ENCODE results near the gene ECI1. TPM values are rescaled to one million over a fixed set of nuclear protein-coding genes. Genes with fewer than 3 reads are reported as not detected.
"Not testable (repeated sequence)": the region's sequence is repeated elsewhere in the genome, so short reads cannot be mapped to it uniquely, and the experiment has no call there.

ECI1 gene
- total and polyA plus RNA-seq, 8 donors: 31.9 to 72.5 (median 41.6) TPM

DNA sequence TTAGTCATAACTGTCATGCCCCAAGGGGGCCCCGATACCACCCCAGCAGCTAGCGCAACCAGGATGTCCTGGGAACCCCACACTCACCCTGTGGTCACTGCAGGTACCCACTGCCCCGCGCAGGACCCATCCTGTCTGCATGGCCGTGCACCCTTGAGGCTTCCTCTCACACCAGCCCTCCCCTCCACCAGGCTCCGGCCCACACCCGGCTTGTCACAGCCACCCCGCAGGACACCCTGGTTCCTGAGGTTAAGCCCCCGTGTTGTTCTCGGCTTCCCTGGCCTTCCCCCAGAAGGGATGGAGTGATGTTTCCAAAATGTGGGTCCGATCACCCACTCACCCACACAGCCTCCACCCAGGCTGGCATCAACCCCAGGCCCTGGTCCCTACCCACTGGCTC, 7.6 kb downstream of the ECI1 start:
- TF ChIP-seq, protein P1, sequence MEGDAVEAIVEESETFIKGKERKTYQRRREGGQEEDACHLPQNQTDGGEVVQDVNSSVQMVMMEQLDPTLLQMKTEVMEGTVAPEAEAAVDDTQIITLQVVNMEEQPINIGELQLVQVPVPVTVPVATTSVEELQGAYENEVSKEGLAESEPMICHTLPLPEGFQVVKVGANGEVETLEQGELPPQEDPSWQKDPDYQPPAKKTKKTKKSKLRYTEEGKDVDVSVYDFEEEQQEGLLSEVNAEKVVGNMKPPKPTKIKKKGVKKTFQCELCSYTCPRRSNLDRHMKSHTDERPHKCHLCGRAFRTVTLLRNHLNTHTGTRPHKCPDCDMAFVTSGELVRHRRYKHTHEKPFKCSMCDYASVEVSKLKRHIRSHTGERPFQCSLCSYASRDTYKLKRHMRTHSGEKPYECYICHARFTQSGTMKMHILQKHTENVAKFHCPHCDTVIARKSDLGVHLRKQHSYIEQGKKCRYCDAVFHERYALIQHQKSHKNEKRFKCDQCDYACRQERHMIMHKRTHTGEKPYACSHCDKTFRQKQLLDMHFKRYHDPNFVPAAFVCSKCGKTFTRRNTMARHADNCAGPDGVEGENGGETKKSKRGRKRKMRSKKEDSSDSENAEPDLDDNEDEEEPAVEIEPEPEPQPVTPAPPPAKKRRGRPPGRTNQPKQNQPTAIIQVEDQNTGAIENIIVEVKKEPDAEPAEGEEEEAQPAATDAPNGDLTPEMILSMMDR (IDR thresholded peaks at IDR 0.05): no peak
- peak in 2 of 6 donors; percentile 34 to 69 for DNase-seq
- ATAC-seq: no peak

DNA sequence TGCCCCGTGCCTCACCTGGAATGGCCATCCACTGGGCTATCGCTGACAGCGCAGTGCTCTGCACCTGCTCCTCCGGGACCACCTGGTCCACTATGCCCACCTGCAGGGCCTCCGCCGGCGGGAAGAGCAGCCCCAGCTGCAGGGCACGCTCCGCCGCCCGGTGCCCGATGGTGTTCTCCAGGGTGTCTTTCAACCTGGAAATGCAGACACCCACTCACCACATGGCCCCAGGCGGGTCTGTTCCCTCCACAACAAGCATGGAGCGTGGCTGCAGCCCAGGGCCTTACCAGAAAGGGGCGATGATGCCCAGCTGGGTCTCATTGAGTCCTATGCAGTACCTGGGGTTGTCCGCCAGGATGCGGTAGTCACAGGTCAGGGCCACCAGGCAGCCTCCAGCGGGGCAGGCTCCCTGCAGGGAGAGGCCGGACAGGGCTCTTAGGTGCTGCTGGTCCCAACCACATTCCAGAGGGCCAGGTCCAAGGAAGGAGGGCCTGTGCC, 8.3 kb downstream of the ECI1 start:
- no peak for ATAC-seq
- Histone ChIP-seq H3K9me3 (no peaks in the 10 kb centered on the region), H3K27ac (no peak overlapping the region), H3K4me1 (no peaks in the 10 kb centered on the region), H3K27me3 (no peaks in the 10 kb centered on the region), H3K36me3 (peaks cover 0 to 43% (median 10%) of the 10 kb centered on the region in 3 donors), H3K4me3 (no peak overlapping the region)
- WGBS, 2 donors: 95 to 97% methylated on average over 19 of the region's 19 CpGs
- no peak for FAIRE-seq
- TF ChIP-seq, protein P1 (IDR thresholded peaks at IDR 0.05): no peak
- peak in 2 of 6 donors; percentile 21 to 63 for DNase-seq
- intact Hi-C loops (cut with DNase I): no loop called here

More for the DNA sequence above, 7.6 kb downstream of the ECI1 start:
- 96 to 98% methylated on average over 11 of the region's 11 CpGs for WGBS, 2 donors
- H3K27ac ChIP-seq: no peak overlapping the region
- no peaks in the 10 kb centered on the region for H3K4me1 ChIP-seq
- no peaks in the 10 kb centered on the region for H3K9me3 ChIP-seq
- no peak for FAIRE-seq
- H3K4me3 ChIP-seq: no peak overlapping the region
- no peaks in the 10 kb centered on the region for H3K27me3 ChIP-seq
- intact Hi-C loops (cut with DNase I): no loop called here
- peaks cover 0 to 43% (median 10%) of the 10 kb centered on the region in 3 donors for H3K36me3 ChIP-seq

DNA sequence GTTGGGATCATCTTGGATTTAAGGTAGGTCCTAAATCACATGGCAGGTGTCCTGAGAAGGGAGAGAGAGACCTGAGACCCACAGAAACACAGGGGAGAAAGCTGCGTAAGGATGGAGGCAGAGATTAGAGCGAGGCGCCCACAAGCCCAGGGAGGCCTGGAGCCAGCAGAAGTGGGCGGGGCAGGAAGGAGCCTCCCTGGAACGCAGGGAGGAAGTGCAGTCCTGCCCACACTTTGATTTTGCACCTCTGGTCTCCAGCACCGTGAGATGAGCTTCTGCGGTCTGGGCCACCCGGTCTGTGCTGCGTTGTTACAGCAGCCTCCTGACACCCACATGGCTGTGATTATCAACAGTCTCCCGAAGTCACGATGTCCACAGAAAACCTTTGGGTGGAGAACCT, 8.8 kb downstream of the ECI1 start:
- Histone ChIP-seq H3K4me1 (no peaks in the 10 kb centered on the region), H3K9me3 (no peaks in the 10 kb centered on the region), H3K27me3 (no peaks in the 10 kb centered on the region), H3K36me3 (peaks cover 0 to 43% (median 10%) of the 10 kb centered on the region in 3 donors), H3K4me3 (no peak overlapping the region), H3K27ac (no peak overlapping the region)
- 90 to 95% methylated on average over 11 of the region's 11 CpGs for WGBS, 2 donors
- FAIRE-seq: no peak
- DNase-seq: peak in 1 of 6 donors; percentile 21
- ATAC-seq: no peak
- TF ChIP-seq, protein P1 (IDR thresholded peaks at IDR 0.05): no peak
- intact Hi-C loops (cut with DNase I): no loop called here

DNA sequence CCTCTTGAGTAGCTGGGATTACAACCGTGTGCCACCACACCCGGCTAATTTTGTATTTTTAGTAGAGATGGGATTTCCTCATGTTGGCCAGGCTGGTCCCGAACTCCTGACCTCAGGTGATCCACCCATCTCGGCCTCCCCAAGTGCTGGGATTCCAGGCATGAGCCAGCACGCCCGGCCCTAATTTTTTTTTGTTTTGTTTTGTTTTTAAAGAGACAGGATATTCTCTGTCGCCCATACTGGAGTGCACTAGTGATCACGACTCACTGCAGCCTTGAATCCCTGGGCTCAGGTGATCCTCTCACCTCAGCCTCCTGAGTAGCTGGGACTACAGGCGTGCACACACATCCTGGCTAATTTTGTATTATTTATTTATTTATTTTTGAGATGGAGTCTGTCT, 11.1 kb downstream of the ECI1 start:
- peak in 2 of 6 donors; percentile 6 for DNase-seq
- 77 to 88% methylated on average over 9 of the region's 9 CpGs for WGBS, 2 donors
- H3K27me3 ChIP-seq; H3K9me3 ChIP-seq; intact Hi-C loops (cut with DNase I); ATAC-seq; FAIRE-seq; H3K27ac ChIP-seq; H3K4me3 ChIP-seq; H3K4me1 ChIP-seq: not testable (repeated sequence)
- peaks cover 0 to 28% (median 4%) of the 10 kb centered on the region in 3 donors for H3K36me3 ChIP-seq

DNA sequence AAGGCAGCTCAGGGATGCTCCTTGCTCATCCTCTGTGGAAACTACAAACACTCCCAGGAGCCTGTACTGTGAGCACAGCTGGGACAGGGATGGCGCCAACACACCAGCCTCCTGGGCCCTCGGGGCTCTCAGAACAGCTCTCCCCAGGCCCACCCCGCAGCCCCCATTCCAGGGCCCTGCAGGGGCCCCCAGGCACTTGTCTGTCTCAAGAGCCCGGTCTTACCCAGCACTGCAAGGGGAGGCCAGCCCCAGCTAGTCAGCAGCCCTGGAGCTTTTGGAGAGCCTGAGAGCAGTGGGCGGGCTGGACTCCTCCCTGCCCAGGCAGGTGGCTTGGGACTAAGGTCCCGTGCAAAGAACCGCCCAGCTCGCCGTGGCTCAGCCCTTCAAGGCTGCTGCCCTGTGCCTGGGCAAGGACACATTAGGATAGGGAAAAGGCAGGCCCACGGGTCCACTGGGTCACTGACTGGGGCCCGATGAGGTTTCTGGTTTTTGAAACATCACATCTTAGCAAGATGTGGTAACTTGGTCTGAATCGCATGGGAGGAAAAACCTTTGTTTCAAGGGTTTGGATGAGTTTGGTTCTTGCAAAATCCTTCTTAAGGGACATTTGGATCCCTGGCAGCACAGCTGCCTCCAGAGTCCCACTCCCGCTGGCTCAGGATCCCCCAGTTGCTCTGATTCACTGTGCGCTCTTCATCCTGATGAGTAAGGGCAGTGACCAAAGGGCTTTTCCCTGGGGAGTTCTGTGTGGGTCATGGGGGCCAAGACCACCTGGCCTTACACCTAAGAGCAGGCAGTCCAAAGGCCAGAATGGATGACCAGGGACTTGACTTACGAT, 12.3 kb downstream of the ECI1 start:
- peak in 2 of 6 donors; percentile 25 to 76 for DNase-seq
- Histone ChIP-seq H3K4me3 (no peak overlapping the region), H3K36me3 (peaks cover 0 to 27% (median 10%) of the 10 kb centered on the region in 3 donors), H3K27me3 (no peaks in the 10 kb centered on the region), H3K27ac (no peak overlapping the region), H3K4me1 (peaks cover 0 to 6% (median 0%) of the 10 kb centered on the region in 3 donors), H3K9me3 (no peaks in the 10 kb centered on the region)
- intact Hi-C loops (cut with DNase I): no loop called here
- ATAC-seq: peak in 2 of 4 donors; percentile 5 to 8
- 63 to 65% methylated on average over 14 to 15 of the region's 15 CpGs for WGBS, 2 donors
- TF ChIP-seq, protein P1 (IDR thresholded peaks at IDR 0.05): no peak
- no peak for FAIRE-seq
